Kidney (tissue), 14 donors: ENCODE data around the gene PPP4R2. TPM values are rescaled to one million over a fixed set of nuclear protein-coding genes. Genes with fewer than 3 reads are reported as not detected.

Experiments
- DNase-seq, 5 donors: peaks; one replicate each; pipeline ENCODE4 v3.0.0-alpha.2; 2013 to 2020
- FAIRE-seq: peaks from 2 replicates; lab custom pipeline; 2012; peaks lifted over from hg19 to GRCh38; lab: Jason Lieb, UNC
- H3K27ac ChIP-seq, 2 donors: one replicate each; pipeline ENCODE4 v1.7.0; 2013; ENCODE audit warnings: low read depth in 2 of 2, low read length in 2 of 2, inconsistent platforms in 1 of 2
- H3K27me3 ChIP-seq: one replicate; pipeline ENCODE4 v1.7.1; 2013; ENCODE audit warnings: low read length, inconsistent platforms; ENCODE audit not compliant: control insufficient read depth, insufficient read depth
- H3K36me3 ChIP-seq, 3 donors: one replicate each; pipeline versions ENCODE4 v1.7.0 to v1.7.1; 2013; ENCODE audit warnings: low read length in 3 of 3, control low read depth in 1 of 3, inconsistent platforms in 1 of 3; ENCODE audit not compliant: insufficient read depth in 3 of 3, control insufficient read depth in 2 of 3
- H3K4me1 ChIP-seq, 3 donors: one replicate each; pipeline versions ENCODE4 v1.7.0 to v1.7.1; 2013; ENCODE audit warnings: low read length in 3 of 3, inconsistent platforms in 1 of 3, low read depth in 1 of 3; ENCODE audit not compliant: control insufficient read depth in 2 of 3, insufficient read depth in 2 of 3
- H3K4me3 ChIP-seq, 3 donors: one replicate each; pipeline versions ENCODE4 v1.7.0 to v1.8.1; 2013; ENCODE audit warnings: low read length in 3 of 3, control low read depth in 1 of 3, inconsistent platforms in 1 of 3
- H3K9ac ChIP-seq, 3 donors: one replicate each; pipeline versions ENCODE4 v1.7.0 to v1.7.1; 2013; ENCODE audit warnings: low read length in 3 of 3, control low read depth in 1 of 3, inconsistent platforms in 1 of 3
- H3K9me3 ChIP-seq, 3 donors: one replicate each; pipeline versions ENCODE4 v1.7.0 to v1.7.1; 2013; ENCODE audit warnings: low read length in 3 of 3, control low read depth in 1 of 3, inconsistent platforms in 1 of 3; ENCODE audit not compliant: control insufficient read depth in 2 of 3, insufficient read depth in 1 of 3
- CTCF ChIP-seq: IDR thresholded peaks from 3 replicates; pipeline ENCODE4 v1.5.1; 2012; ENCODE audit warnings: mild to moderate bottlenecking, moderate library complexity, borderline replicate concordance; ENCODE audit not compliant: insufficient read depth; ENCODE audit errors: extremely low read depth
- intact Hi-C: fragments of 100-400 bp; cut with DNase I; formaldehyde crosslinking; loops from one replicate; pipeline ENCODE4 v1.11.1; 2022
- polyA plus RNA-seq: library from polyadenylated mRNA; stranded (reverse); fragments of 350-450 nt; fragmentation: Illumina TruSeq; extraction: RNeasy Lipid Tissue Mini Kit (QIAGEN cat#74804); gene quantifications from one replicate; pipeline ENCODE4 v1.2.3, GENCODE V29; 2014; ENCODE audit warnings: low read depth, low replicate concordance; ENCODE audit not compliant: insufficient read depth
- total RNA-seq: library from RNA; stranded (reverse); fragmentation: NEBNext Ultra II Directional; extraction: Animal tissue kit (Norgen Biotek cat#: 25700); gene quantifications from one replicate; pipeline ENCODE4 v1.2.1, GENCODE V29; 2021
- donor health status: control.
- donor health status: control.
- donor health status: control.
- donor health status: control.
- donor health status: control.
- donor health status: DM: yes; HTN: yes; CAD: no.
- donor health status: Normal renal cell carcinoma (clear cell type).

Gene PPP4R2
- total and polyA plus RNA-seq, 2 donors from 2014 or later = 14.5 to 72.0 TPM

GRCh38 chr3:73004316-73004715, 7.7 kb downstream of the PPP4R2 start:
- DNase-seq = no peak
- TF ChIP-seq CTCF = no peak
- H3K9ac ChIP-seq = no peak overlapping the region
- FAIRE-seq = no peak
- no peak overlapping the region for H3K4me3 ChIP-seq
- intact Hi-C loops = no loop called here
- no peaks in the 10 kb centered on the region for H3K27me3 ChIP-seq
- peaks cover 0 to 11% (median 5%) of the 10 kb centered on the region in 3 donors for H3K4me1 ChIP-seq
- H3K36me3 ChIP-seq = peaks cover 0 to 6% (median 2%) of the 10 kb centered on the region in 3 donors
- no peaks in the 10 kb centered on the region for H3K9me3 ChIP-seq
- H3K27ac ChIP-seq = no peak overlapping the region

- FAIRE-seq = no peak
- Histone ChIP-seq H3K36me3 (peaks cover 0 to 6% (median 2%) of the 10 kb centered on the region in 3 donors), H3K4me3 (no peak overlapping the region), H3K9ac (no peak overlapping the region), H3K4me1 (peaks cover 0 to 5% (median 5%) of the 10 kb centered on the region in 3 donors), H3K27ac (no peak overlapping the region), H3K9me3 (no peaks in the 10 kb centered on the region), H3K27me3 (no peaks in the 10 kb centered on the region)
- TF ChIP-seq CTCF = no peak
- no peak for DNase-seq
- intact Hi-C loops = no loop called here
Measured at GRCh38 chr3:73007992-73008712, 11.5 kb downstream of the PPP4R2 start.

- Histone ChIP-seq H3K27me3 (no peaks in the 10 kb centered on the region), H3K36me3 (peaks cover 0 to 6% (median 2%) of the 10 kb centered on the region in 3 donors), H3K9ac (no peak overlapping the region), H3K27ac (no peak overlapping the region), H3K4me1 (peaks cover 0 to 5% (median 5%) of the 10 kb centered on the region in 3 donors), H3K4me3 (no peak overlapping the region), H3K9me3 (no peaks in the 10 kb centered on the region)
- TF ChIP-seq CTCF = no peak
- DNase-seq = no peak
- no peak for FAIRE-seq
- intact Hi-C loops = no loop called here
Measured at GRCh38 chr3:73009008-73009407, 12.4 kb downstream of the PPP4R2 start.
